H1 (cell line): ENCODE measurements around the gene HTR3C. TPM values are rescaled to one million over a fixed set of nuclear protein-coding genes. Genes with fewer than 3 reads are reported as not detected.

Experiments used
- CTCF ChIA-PET: fragments of 300-600 bp; sonication (Branson Sonifier 250); formaldehyde crosslinking; loops from one replicate; lab custom pipeline; 2021; ENCODE audit not compliant: partially characterized antibody; lab: Charles Lee
- POLR2A ChIA-PET: fragments of 300-600 bp; sonication (Branson Sonifier 250); formaldehyde crosslinking; loops from one replicate; lab custom pipeline; 2021; ENCODE audit warnings: inconsistent platforms; ENCODE audit not compliant: partially characterized antibody; lab: Charles Lee
- DNase-seq, 2 experiments: peaks; one replicate each; pipeline versions ENCODE4 v3.0.0 to v3.0.0-alpha.2; 2010 to 2022; ENCODE audit warnings: low spot score in 2 of 2, low read depth in 1 of 2, mixed read lengths in 1 of 2
- FAIRE-seq: peaks from 2 replicates; lab custom pipeline; 2011; peaks lifted over from hg19 to GRCh38; lab: Jason Lieb, UNC
- H2AFZ ChIP-seq: 2 replicates; pipeline ENCODE4 v1.8.1; 2012; ENCODE audit warnings: low read length, inconsistent platforms
- H2AK5ac ChIP-seq: 2 replicates; pipeline ENCODE4 v1.6.1; 2013; ENCODE audit warnings: low read depth, low read length
- H2BK120ac ChIP-seq: replicated peaks from 2 replicates; pipeline ENCODE3; 2013; ENCODE audit warnings: low read depth, low read length, inconsistent platforms
- H2BK12ac ChIP-seq: 2 replicates; pipeline ENCODE4 v1.6.1; 2013; ENCODE audit warnings: low read depth, low read length
- H2BK15ac ChIP-seq: 2 replicates; pipeline ENCODE4 v1.6.1; 2013; ENCODE audit warnings: low read length
- H2BK20ac ChIP-seq: 2 replicates; pipeline ENCODE4 v1.6.1; 2013; ENCODE audit warnings: low read length
- H2BK5ac ChIP-seq: 2 replicates; pipeline ENCODE4 v1.6.1; 2013; ENCODE audit warnings: low read depth, low read length
- H3K14ac ChIP-seq: 2 replicates; pipeline ENCODE4 v1.6.1; 2013; ENCODE audit warnings: inconsistent platforms; ENCODE audit not compliant: insufficient read length
- H3K18ac ChIP-seq: 2 replicates; pipeline ENCODE4 v1.6.1; 2013; ENCODE audit warnings: low read length; ENCODE audit errors: extremely low read depth
- H3K23ac ChIP-seq: 2 replicates; pipeline ENCODE4 v1.6.1; 2013; ENCODE audit warnings: inconsistent platforms; ENCODE audit not compliant: insufficient read length
- H3K23me2 ChIP-seq: 2 replicates; pipeline ENCODE4 v1.6.1; 2013; ENCODE audit warnings: low read depth, low read length
- H3K27ac ChIP-seq: 2 replicates; pipeline ENCODE4 v1.6.1; 2011; ENCODE audit warnings: low read depth, low read length, inconsistent platforms
- H3K27me3 ChIP-seq, 4 experiments: replicated peaks in 1 of 4; 1 replicate in 1 of 4; 2 replicates in 3 of 4; pipeline versions ENCODE4 v1.6.1 to v1.8.1; 2011 to 2013; ENCODE audit warnings: low read length in 3 of 4, mild to moderate bottlenecking in 3 of 4, inconsistent platforms in 2 of 4, mixed read lengths in 2 of 4, moderate library complexity in 1 of 4; ENCODE audit not compliant: control insufficient read depth in 3 of 4, insufficient read depth in 3 of 4; ENCODE audit errors: extremely low read depth in 1 of 4
- H3K36me3 ChIP-seq, 4 experiments: 2 replicates each; pipeline versions ENCODE4 v1.6.1 to v1.8.1; 2011 to 2013; ENCODE audit warnings: mild to moderate bottlenecking in 4 of 4, low read length in 3 of 4, moderate library complexity in 2 of 4, control low read depth in 1 of 4, inconsistent platforms in 1 of 4; ENCODE audit not compliant: insufficient read depth in 4 of 4, control insufficient read depth in 2 of 4
- H3K4ac ChIP-seq: replicated peaks from 2 replicates; pipeline ENCODE3; 2013; ENCODE audit warnings: low read length, low read depth, mixed read lengths, inconsistent platforms; ENCODE audit not compliant: insufficient read length
- H3K4me1 ChIP-seq, 4 experiments: replicated peaks in 1 of 4; 1 replicate in 1 of 4; 2 replicates in 3 of 4; pipeline versions ENCODE4 v1.6.1 to v1.8.1; 2011 to 2013; ENCODE audit warnings: low read length in 3 of 4, inconsistent platforms in 2 of 4, mixed read lengths in 1 of 4; ENCODE audit not compliant: insufficient read depth in 4 of 4, control insufficient read depth in 3 of 4
- H3K4me2 ChIP-seq, 2 experiments: 2 replicates each; pipeline versions ENCODE4 v1.6.1 to v1.8.1; 2011 to 2013; ENCODE audit warnings: low read depth in 2 of 2, low read length in 2 of 2, control low read depth in 1 of 2, inconsistent platforms in 1 of 2, mild to moderate bottlenecking in 1 of 2; ENCODE audit not compliant: insufficient read depth in 1 of 2
- H3K4me3 ChIP-seq, 4 experiments: fragments of 200-600, 300-600 bp in 1 of 4; sonication (generic), shearing (Covaris generic), sonication (Bioruptor Twin) in 1 of 4; 2 replicates each; pipeline versions ENCODE4 v1.5.1 to v1.8.1; 2011 to 2016; ENCODE audit warnings: low read length in 4 of 4, low read depth in 3 of 4, control low read depth in 2 of 4, inconsistent platforms in 2 of 4, mild to moderate bottlenecking in 2 of 4, mixed read lengths in 1 of 4, moderate library complexity in 1 of 4; ENCODE audit not compliant: insufficient read depth in 2 of 4; ENCODE audit errors: extremely low read depth in 1 of 4
- H3K56ac ChIP-seq: replicated peaks from 2 replicates; pipeline ENCODE3; 2013; ENCODE audit warnings: low read depth, mild to moderate bottlenecking, mixed read lengths, low read length, inconsistent platforms; ENCODE audit not compliant: insufficient read length
- H3K79me1 ChIP-seq: 2 replicates; pipeline ENCODE4 v1.6.1; 2013; ENCODE audit warnings: low read depth, low read length, control low read depth
- H3K79me2 ChIP-seq, 2 experiments: 2 replicates each; pipeline versions ENCODE4 v1.6.1 to v1.8.1; 2012 to 2013; ENCODE audit warnings: low read length in 2 of 2, mild to moderate bottlenecking in 2 of 2, inconsistent platforms in 1 of 2; ENCODE audit not compliant: insufficient read depth in 2 of 2, control insufficient read depth in 1 of 2
- H3K9ac ChIP-seq, 4 experiments: replicated peaks in 1 of 4; 1 replicate in 1 of 4; 2 replicates in 3 of 4; pipeline versions ENCODE4 v1.6.1 to v1.8.1; 2011 to 2013; ENCODE audit warnings: low read depth in 3 of 4, low read length in 3 of 4, control low read depth in 2 of 4, mild to moderate bottlenecking in 2 of 4, moderate library complexity in 2 of 4, inconsistent platforms in 1 of 4; ENCODE audit errors: extremely low read depth in 1 of 4
- H3K9me3 ChIP-seq, 2 experiments: 2 replicates each; pipeline versions ENCODE4 v1.6.1 to v1.8.1; 2012 to 2013; ENCODE audit warnings: mild to moderate bottlenecking in 2 of 2, moderate library complexity in 2 of 2, control low read depth in 1 of 2, inconsistent platforms in 1 of 2, low read depth in 1 of 2, low read length in 1 of 2, mixed read lengths in 1 of 2; ENCODE audit not compliant: insufficient read depth in 2 of 2
- H4K20me1 ChIP-seq, 2 experiments: replicated peaks in 1 of 2; 2 replicates each; pipeline versions ENCODE3 to v1.8.1; 2011 to 2013; ENCODE audit warnings: inconsistent platforms in 2 of 2, low read length in 2 of 2, mild to moderate bottlenecking in 1 of 2; ENCODE audit not compliant: insufficient read depth in 2 of 2, control insufficient read depth in 1 of 2
- H4K5ac ChIP-seq: 2 replicates; pipeline ENCODE4 v1.6.1; 2013; ENCODE audit warnings: low read length, low read depth, mixed read lengths, inconsistent platforms; ENCODE audit not compliant: insufficient read length
- H4K8ac ChIP-seq: 2 replicates; pipeline ENCODE4 v1.8.0; 2013; ENCODE audit warnings: mild to moderate bottlenecking, moderate library complexity, low read length, inconsistent platforms; ENCODE audit not compliant: insufficient read depth; ENCODE audit errors: extremely low read depth
- H4K91ac ChIP-seq: replicated peaks from 2 replicates; pipeline ENCODE3; 2013; ENCODE audit warnings: low read length, mixed read lengths, inconsistent platforms; ENCODE audit not compliant: insufficient read length
- JUND ChIP-seq: IDR thresholded peaks from 2 replicates; pipeline ENCODE4 v1.6.1; 2011; ENCODE audit warnings: mild to moderate bottlenecking, improper control_type of control experiment, low read length
- whole genome bisulfite sequencing, 2 experiments: shearing (Covaris generic) in 1 of 2; methylation state at CpG; one replicate each; pipeline versions ENCODE4 v1.1.6 to v1.1.7; 2013 to 2015; ENCODE audit warnings: low lambda C conversion rate in 2 of 2, mixed read lengths in 2 of 2, inconsistent platforms in 1 of 2, low coverage in 1 of 2, missing lambda C conversion rate in 1 of 2; ENCODE audit not compliant: insufficient replicate concordance in 2 of 2, insufficient coverage in 1 of 2, insufficient read length in 1 of 2; ENCODE audit errors: extremely low coverage in 1 of 2, missing lambda C conversion rate in 1 of 2; 5-methylcytosine and 5-hydroxymethylcytosine counted together
- polyA plus RNA-seq, 7 experiments: library from polyadenylated mRNA; depleted of rRNA in 3 of 7; stranded (reverse) in 5 of 7; unstranded in 2 of 7; fragments of >200 nt in 5 of 7; fragments of 200-250 nt in 2 of 7; gene quantifications; 1 replicate in 5 of 7; 2 replicates in 1 of 7; 4 replicates in 1 of 7; pipeline versions ENCODE4 v1.2.1 to v1.2.3, GENCODE V29; 2011 to 2013; ENCODE audit warnings: missing spikeins in 2 of 7, mixed read lengths in 2 of 7
- total RNA-seq: library from RNA; stranded (reverse); fragmentation: NEBNext Ultra II Directional; extraction: Animal tissue kit (Norgen Biotek cat#: 25700); gene quantifications from 2 replicates; pipeline ENCODE4 v1.2.1, GENCODE V29; 2021
- TF ChIP-seq, protein P1 (sequence below): IDR thresholded peaks from 2 replicates; pipeline ENCODE4 v1.6.1; 2012; ENCODE audit warnings: inconsistent platforms

HTR3C gene
- total and polyA plus RNA-seq, 2 of the 8 experiments (the other 6 are each of a cell fraction or from before 2014, with no cell fraction given): 0.03 TPM; not detected in 1

DNA sequence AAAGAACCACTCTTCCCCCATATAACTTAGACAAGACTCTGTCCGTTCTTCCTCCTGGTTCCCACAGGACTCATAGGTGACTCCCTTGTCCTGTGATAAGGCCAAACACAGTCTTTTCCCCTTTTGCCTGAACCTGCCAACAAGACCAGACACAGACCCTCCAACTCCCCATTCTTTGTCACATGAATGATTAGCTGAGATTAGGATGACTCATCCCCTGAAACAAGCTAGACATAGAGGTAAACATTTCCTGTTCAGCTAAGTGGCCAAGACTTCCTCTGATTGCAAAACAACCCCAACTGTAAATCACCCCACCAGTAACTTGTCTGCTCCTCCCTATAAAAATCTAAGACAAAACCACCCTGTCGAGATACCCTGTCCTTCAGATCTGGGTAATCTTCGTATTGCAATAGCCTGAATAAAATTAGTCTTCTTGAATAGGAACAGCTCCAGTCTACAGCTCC lies 32.6 kb downstream of the HTR3C start:
- Histone ChIP-seq H3K18ac (no peak overlapping the region), H3K4me2 (no peak overlapping the region), H3K4ac (no peak overlapping the region), H4K91ac (no peak overlapping the region), H3K27me3 (no peaks in the 10 kb centered on the region; a peak in 1 of 7 replicates), H4K8ac (no peak overlapping the region), H3K9ac (no peak overlapping the region), H2AK5ac (no peak overlapping the region), H3K14ac (no peak overlapping the region), H3K4me3 (no peak overlapping the region), H3K23ac (no peak overlapping the region), H2BK5ac (no peak overlapping the region), H3K79me1 (no peaks in the 10 kb centered on the region), H3K56ac (no peak overlapping the region), H4K5ac (no peak overlapping the region), H3K27ac (no peak overlapping the region), H2BK12ac (no peak overlapping the region), H3K4me1 (no peaks in the 10 kb centered on the region), H3K36me3 (no peaks in the 10 kb centered on the region), H2BK20ac (no peak overlapping the region), H2AFZ (no peak overlapping the region), H2BK15ac (no peak overlapping the region), H3K9me3 (no peaks in the 10 kb centered on the region), H3K79me2 (no peaks in the 10 kb centered on the region), H2BK120ac (no peak overlapping the region), H4K20me1 (no peaks in the 10 kb centered on the region), H3K23me2 (no peaks in the 10 kb centered on the region)
- no peak for FAIRE-seq
- CTCF ChIA-PET: interaction anchor here (1.2 to 1.6 kb wide), 3 partner anchors 9 to 142 kb away, joined by 3 to 5 read pairs (median 4); no protein-coding TSS in a partner anchor
- TF ChIP-seq, protein P1, sequence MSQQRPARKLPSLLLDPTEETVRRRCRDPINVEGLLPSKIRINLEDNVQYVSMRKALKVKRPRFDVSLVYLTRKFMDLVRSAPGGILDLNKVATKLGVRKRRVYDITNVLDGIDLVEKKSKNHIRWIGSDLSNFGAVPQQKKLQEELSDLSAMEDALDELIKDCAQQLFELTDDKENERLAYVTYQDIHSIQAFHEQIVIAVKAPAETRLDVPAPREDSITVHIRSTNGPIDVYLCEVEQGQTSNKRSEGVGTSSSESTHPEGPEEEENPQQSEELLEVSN: no peak
- TF ChIP-seq JUND: peak; percentile 69; the same call in 1 of the 2 replicates
- POLR2A ChIA-PET: no interaction called here
- no peak for DNase-seq
- 86% methylated on average over 3 of the region's 3 CpGs; no CpG with 5 or more reads in 1 of the 2 experiments for WGBS, 2 experiments
